Right ventricle myocardium superior (tissue), 1 donor: Measurements from ENCODE around the gene ST6GALNAC5. TPM values are rescaled to one million over a fixed set of nuclear protein-coding genes. Genes with fewer than 3 reads are reported as not detected.
"Not testable (repeated sequence)": the region's sequence is repeated elsewhere in the genome, so short reads cannot be mapped to it uniquely, and the experiment has no call there.

Experiments used
- ATAC-seq: fragments of 200-7000 bp; cut with Tn5 transposase; one replicate; pipeline ENCODE4 v1.9.1; 2020; ENCODE audit warnings: mild to moderate bottlenecking; ENCODE audit not compliant: poor library complexity
- DNase-seq: peaks from one replicate; pipeline ENCODE4 v3.0.0-alpha.2; 2020
- intact Hi-C: fragments of 100-400 bp; cut with DNase I; formaldehyde crosslinking; loops from one replicate; pipeline ENCODE4 v1.11.2; 2022
- long read RNA-seq: library from polyadenylated mRNA; unstranded; transcript quantifications from one replicate; pipeline ENCODE4 v2.0.0, GENCODE V29; 2021
- total RNA-seq: library from RNA; stranded (reverse); fragmentation: NEBNext Ultra II Directional; extraction: Animal tissue kit (Norgen Biotek cat#: 25700); gene quantifications from one replicate; pipeline ENCODE4 v1.2.1, GENCODE V29; 2021
- donor health status: DM: no; HTN: yes; CAD: no; lungs with severe emphysema.

Gene ST6GALNAC5
- 0.46 TPM for total RNA-seq
- long read RNA-seq, partial matches to known transcripts, result 0 of 1 reads
- long read RNA-seq, other reads (novel, unspliced or antisense), result 0 of 1 reads

DNA sequence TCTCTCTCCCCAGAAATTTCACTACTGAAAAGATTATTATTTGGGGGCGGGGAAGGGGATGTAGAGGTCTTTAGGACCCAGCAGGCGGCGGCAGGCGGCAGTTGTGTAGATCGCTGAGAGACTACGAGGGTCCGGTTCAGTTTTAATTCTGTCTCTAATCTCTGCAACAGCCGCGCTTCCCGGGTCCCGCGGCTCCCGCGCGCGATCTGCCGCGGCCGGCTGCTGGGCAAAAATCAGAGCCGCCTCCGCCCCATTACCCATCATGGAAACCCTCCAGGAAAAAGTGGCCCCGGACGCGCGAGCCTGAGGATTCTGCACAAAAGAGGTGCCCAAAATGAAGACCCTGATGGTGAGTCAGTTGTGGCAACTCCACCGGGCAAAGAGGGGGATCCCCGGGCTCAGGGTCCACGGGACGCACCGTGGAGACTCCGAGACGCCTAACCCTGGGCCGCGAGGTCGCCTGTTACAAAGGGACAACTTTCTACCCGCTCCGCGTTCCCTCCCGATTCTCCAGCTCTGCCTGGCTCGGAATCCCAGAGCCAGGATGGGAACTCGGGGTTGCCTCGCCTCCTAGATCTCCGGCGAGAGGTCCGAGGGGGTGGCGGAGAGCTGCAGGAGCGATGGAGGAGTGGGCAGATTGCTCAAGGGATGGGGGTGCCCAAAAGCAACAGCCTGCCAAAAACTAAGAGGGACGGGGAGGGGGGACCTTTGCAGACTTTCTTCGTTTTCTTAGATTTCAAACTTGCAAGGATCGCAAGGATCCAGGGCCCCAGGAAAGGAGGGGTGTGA is at the start of gene ST6GALNAC5:
Gene ST6GALNAC5, plus strand, starts transcription at position 139 of the 789 bp plus-strand sequence.
- intact Hi-C loops, result no loop called here
- ATAC-seq (peak; percentile 12), DNase-seq (no peak)

DNA sequence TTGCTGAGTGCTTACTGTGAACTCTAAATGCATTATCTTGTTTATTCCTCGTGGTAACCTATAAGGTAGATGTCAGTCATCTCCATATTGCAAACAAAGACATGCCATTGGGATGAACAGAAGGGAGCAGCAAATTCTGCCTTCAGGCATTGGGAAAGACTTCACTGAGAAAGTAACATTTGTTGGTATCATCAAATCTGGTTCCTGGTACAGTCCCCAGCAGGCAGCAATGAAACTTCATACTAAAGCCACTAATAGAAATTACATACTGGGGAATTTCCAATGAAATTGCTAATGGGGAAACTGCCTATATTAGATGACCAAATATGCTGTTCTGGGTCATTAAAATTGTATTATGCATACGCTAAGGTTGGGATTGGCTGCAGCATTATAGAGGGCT is 47.3 kb upstream of the ST6GALNAC5 start:
- intact Hi-C loops, result no loop called here
- ATAC-seq, result no peak

DNA sequence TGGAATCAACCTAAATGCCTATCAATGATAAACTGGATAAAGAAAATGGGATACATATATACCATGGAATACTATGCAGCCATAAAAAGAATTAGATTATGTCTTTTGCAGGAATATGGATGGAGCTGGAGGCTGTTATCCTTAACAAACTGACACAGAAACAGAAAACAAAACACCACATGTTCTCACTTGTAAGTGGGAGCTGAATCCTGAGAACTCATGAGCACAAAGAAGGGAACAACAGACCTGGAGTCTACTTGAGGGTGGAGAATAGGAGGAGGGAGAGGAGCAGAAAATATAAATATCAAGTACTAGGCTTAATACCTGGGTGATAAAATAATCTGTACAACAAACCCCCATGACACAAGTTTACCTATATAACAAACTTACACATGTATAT is 44.3 kb upstream of the ST6GALNAC5 start:
- ATAC-seq, intact Hi-C loops, DNase-seq: not testable (repeated sequence)

More for the DNA sequence above, 47.3 kb upstream of the ST6GALNAC5 start:
- no peak for DNase-seq

DNA sequence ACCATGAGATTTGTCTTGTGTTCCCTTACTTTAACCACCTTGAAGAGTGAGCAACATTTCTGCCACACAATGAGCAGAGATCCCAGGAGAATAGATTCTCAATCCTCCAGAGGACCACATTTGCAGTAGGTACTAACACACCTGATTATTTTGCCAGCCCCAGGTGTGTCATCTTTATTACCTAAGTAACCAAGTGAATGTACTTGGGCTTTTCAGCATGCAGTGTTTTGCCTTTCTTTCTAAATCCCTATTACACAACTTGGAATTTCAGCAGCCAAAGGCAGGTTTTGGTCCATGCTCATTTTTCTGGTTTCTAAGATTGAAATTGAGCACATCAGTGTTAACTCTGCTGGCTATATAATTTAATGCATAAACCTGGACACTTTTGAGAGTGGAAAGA is 43.2 kb upstream of the ST6GALNAC5 start:
- intact Hi-C loops, result no loop called here
- DNase-seq (no peak), ATAC-seq (no peak)

DNA sequence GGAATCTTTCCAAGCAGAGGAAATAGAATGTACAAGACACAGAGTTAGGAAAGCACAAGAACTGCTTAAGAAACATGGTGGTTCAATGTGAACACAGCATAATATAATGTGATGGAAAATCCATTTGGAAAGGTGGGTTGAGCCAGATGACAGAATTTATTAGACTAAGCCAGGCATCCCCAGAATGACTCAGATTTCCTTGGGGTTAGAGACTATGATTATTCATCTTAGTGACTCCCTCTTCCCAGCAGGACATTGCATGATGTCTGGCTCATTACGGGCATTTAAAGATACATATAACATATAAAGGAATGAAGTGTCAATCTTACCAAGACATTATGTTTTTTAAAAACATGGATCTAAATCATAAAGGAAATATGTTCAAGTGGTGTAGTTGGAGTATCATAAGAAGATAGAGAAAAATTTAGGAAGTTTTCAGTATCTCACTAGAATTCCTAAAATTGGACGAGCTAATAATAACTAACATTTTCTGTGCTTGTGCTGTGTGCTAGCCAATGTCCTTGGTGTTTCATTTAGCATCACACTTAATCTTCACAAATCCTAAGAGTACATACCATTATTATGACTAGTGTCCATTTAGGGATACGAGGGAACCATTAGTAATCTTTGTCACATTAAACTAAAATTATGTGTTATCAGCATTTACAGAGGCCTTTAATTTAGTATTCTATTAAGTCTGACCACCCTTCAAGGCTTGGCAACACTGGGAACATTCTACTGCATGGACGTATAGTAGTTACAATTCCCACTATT is 41.0 kb upstream of the ST6GALNAC5 start:
- intact Hi-C loops, result no loop called here
- ATAC-seq (no peak), DNase-seq (no peak)

DNA sequence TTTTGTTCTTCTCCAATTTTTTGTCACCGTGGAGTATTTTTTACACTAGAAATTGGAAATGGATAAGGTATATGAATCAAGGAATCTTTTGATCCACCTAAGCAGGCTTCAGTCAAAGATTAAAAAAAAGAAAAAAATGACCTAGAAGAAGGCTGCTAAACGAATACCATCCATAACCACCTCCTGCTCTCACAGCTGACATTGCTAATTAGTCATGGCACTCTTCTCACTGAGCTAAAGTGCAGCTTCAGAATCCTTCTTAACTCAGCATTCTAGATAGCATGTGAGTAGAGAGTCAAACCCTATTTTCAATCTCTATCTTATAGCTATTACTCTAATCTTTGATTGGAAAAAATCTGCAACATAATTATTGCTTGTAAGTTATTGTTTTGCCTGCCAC is 40.2 kb upstream of the ST6GALNAC5 start:
- no peak for ATAC-seq

DNA sequence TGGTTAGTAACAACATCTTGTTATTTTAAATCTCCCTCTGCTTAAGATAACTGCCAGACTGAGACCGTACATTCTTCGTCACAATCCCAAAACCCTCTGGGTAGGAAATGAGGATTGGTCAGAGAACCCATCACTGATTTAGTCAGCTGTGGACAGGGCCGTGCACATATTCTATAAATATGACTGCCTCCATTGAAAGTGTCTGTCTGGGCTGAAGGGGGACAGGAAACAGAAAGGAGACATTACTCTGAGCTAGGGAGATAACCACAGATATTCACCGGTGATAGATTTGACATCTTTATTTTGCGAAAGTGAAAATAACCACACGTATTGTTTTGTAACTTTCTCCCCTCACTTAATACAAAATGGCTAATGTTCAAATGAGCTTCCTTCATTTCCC is 36.9 kb upstream of the ST6GALNAC5 start:
- DNase-seq (no peak), ATAC-seq (no peak)
- intact Hi-C loops, result no loop called here

More for the DNA sequence above, 40.2 kb upstream of the ST6GALNAC5 start:
- intact Hi-C loops, result no loop called here
- no peak for DNase-seq

DNA sequence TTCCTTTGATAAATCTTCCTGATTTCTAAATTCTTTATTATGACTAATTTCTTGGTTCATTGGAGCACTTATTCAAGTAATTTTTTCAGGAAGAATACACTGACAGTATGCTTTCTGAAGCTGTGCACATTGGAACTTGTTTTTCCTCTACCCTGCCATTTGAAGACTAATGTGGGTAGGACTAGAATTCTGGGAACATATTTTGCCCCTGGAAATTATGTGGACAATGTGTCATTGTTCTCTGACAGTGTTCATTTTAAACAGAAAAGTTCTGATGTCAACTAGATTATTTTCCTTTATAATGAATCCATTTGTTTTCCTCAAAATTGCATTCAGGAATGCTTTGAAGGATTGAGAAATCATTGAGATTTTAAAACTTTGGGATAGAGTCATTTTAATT is 34.8 kb upstream of the ST6GALNAC5 start:
- intact Hi-C loops, result no loop called here
- ATAC-seq (no peak), DNase-seq (no peak)

DNA sequence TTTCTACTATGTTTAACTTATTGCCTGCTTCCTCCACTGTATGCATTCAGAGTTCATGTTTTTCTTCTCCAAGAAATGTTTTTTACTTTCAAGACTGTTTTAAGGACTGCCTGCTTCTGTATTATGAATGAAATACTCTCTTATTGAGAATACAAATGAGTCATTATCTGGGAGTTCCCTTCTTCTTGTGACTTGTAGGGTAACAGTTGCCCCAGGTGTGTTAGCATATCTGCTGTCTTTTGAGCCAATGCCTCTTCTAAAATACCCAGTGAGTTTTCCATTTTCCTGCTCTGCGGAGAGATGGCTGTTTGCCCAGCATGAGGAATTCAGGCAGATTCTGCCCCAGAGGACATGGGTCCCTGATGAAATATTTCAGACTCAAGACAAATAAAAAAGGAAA is 34.1 kb upstream of the ST6GALNAC5 start:
- intact Hi-C loops, result no loop called here
- ATAC-seq (no peak), DNase-seq (no peak)

DNA sequence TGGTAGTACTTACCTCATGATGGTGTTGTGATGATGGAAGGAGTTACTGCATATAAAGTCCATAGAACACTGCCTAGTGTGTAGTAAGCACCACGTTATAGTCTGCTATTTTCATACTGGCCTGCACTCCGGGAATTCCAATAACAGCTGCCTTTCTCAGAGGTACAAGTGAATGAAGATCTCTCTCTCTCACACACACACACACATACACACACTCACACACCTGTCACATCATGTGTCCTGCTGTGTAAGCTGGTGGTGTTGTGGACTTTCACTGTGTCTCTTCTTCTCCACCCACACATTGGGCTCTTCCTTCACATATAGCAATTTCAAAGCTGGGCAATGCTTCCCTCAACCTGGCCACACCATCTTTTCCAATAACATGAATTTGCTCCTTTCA is 33.4 kb upstream of the ST6GALNAC5 start:
- ATAC-seq, result no peak

DNA sequence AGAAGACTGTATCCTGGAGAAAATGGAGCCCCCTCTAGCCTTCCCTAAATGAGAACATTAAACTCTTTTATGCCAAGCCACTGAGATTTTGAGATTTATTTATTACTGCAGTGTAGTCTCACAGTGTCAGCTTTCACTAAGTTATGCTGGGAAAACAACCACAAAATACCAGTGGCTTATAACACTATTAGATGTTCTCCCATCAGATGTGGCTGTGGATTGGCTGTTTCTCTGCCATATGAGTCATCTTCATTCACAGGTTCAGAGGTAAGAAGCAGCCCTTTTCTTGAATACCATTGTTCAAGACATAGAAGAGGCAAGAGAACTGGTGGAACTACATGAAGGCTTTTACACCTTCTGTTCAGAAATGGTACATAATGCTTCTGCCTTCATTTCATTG is 32.1 kb upstream of the ST6GALNAC5 start:
- intact Hi-C loops, result no loop called here
- ATAC-seq (no peak), DNase-seq (no peak)

More for the DNA sequence above, 33.4 kb upstream of the ST6GALNAC5 start:
- intact Hi-C loops, result no loop called here
- DNase-seq, result no peak

DNA sequence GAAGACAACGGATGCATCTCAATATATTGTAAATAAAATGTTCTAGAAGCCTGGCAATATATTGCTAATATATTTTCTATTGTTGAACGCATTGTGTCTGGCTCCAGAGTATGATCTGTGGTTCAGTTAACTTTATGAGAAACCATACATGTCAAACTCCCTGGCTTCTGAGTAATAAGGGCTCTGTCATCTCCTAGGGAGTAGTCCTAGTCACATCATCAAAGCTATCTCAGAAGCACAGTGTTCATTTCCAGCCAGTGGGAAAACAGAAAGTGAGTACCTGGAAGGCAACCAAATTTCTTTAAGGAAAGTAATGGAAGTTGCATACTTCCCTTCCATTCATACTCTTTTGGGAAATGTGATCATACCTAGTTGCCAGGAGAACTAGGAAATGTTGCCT is 27.0 kb upstream of the ST6GALNAC5 start:
- DNase-seq (no peak), ATAC-seq (no peak)
- intact Hi-C loops, result no loop called here

DNA sequence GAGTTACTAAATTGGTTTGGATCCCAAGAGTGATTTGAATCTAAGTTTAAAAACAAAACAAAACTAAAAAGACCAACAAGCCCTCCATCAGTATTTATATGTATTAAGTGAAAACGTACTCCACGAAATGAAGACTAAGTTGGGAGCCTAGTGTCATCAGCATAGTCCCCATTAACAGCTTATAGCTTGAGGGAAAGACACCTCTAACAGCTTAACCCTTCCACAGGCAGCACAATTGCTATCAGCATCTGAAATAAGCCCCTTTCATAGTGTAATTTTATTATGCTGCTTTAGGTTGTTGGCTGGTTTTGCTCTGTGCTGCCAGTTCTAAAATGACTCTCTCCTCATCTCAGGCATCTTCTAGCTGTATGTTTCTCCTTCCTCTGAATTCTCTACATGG is 25.8 kb upstream of the ST6GALNAC5 start:
- intact Hi-C loops, result no loop called here
- DNase-seq (no peak), ATAC-seq (no peak)

DNA sequence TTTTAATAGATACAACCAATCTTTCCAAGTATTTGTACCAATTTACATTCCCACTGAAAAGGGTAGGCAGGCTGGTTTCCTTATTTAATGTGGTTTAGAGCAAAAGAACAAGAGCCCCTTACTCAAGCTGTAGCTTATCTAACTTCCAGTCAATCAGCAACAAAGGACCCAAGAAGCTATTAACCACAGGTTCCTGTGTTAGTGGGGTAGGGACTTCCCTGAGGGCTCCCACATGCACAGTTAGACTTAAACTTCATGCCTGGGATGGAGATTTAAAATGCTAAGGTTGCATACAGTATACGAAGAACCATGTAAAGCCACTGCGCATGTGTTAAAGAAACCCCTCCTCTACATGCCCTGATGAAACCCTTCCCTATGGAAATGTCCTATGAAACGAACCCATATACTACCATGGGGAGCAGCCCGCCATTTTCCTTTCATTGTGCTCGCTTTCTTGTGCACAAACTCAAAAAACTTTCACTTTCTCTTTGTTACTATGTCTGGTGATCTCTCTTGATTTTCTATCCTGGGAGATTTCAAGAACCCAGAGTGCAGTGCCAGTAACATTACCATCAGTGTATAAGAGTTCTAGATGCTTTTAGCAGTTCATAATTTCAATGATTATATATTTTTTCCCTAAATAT is 23.3 kb upstream of the ST6GALNAC5 start:
- intact Hi-C loops, result no loop called here
- ATAC-seq, result no peak
- no peak for DNase-seq

DNA sequence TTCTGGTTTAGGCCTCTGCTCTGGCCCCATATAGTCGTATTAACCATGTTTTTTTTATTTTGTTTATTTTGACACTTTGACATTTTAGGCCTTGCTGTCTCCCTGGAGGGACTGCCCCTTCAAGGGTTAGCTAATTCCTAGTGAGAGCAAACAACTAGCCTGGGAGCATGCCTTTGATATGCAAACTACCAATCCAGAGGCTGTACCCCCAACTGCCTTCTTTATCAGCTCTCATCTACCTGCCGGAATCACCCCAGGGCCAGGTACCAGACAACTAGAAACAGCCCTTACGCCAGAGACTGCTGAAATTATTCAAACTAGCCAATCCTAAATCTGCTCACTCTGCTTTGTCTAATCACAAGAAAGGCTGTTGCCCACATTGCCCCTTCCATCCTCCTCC is 13.0 kb upstream of the ST6GALNAC5 start:
- DNase-seq (no peak), ATAC-seq (no peak)
- intact Hi-C loops, result no loop called here

DNA sequence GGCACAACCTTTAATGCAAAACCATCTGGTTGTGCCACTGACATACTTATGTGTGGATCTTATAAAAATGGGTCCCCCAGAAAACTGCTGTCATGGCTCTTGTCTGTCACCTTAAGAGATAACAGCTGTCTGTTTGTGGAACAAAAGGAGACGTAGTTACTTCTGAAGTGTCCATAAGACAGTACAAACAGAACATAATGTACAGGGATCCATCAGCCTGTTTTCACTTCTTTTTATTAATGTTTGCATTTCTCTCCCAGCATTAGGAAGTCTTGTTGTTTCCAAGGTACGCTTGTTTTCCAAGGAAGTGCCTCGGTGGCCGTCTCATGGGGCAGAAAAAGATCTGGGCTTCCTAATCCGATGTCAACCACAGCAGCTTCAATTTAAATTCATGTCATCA is 11.2 kb upstream of the ST6GALNAC5 start:
- DNase-seq (no peak), ATAC-seq (no peak)
- intact Hi-C loops, result no loop called here

DNA sequence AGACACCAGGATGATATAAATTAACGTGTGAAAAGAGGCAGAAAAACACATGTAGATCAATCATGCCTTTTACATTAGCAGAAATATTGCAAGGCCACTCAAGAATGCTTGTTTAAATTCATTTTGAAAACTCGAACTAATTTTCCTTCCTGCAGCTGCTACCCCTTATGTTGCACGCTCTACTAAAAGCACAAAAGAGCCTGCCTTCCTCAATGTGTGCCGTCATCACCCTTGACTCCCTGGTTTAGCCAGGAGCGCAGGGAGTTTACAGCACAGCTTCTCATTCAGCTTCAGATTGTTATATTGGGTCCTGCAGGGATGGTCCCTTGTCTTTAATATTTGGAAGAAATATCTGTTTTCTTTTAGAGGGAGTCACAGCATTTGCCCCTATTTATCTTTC is 10.1 kb upstream of the ST6GALNAC5 start:
- intact Hi-C loops, result no loop called here
- ATAC-seq, result no peak
- DNase-seq, result no peak

DNA sequence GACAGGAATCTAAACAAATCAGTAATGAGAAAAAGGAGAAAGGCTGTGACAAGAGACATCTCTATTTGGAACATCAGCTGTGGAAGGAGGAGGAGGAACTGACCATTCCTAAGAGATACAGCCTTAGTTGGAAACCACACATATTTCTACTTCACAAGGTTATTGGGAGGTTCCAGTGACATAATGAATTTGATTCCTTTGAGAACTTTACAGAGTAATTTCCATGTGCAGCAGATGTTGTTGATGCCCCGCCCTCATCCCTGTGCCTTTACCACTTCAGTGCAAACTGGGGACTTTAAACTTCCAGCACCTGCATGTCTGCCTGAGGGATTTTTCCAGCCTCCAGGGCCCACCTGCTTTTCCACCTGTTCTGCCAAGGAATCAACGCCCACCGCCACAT is 9.3 kb upstream of the ST6GALNAC5 start:
- intact Hi-C loops, result no loop called here
- ATAC-seq, result no peak
- DNase-seq, result no peak

DNA sequence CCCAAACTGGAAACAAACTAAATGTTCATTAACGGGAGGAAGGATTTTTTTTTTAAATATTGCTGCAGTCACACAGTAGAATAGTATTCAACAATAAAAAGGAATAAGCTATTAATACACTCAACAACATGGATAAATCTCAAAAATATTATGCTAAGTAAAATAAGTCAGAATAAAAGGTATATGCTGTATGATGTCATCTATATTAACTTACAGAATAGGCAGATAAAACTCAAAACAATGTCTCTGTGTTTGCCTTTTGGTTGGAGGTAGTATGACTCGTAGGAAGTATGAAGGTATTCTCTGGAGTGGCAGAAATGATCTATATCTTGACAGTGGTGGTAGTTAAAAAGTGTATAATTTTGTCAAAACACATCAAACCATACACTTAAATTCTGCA is 6.1 kb upstream of the ST6GALNAC5 start:
- DNase-seq (no peak), ATAC-seq (no peak)
- intact Hi-C loops, result no loop called here

DNA sequence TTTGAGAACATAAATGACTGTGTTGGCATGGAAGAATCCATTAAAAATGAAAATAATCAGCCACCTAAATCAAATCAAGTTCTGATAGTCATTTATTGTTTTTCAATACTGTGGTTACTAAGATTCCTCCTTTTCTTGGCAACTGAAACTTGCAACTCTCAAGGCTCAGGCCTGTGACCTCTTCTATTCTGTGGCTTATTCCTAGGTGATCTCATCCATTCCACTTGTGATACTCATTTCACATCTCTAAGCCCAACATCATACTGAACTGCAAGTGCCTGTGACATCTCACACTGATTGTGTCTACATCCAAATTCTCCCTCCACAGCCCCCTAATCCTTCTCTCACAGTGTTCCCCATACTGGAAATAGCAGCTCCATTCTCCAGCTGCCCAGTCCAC is 4.8 kb upstream of the ST6GALNAC5 start:
- intact Hi-C loops, result no loop called here
- no peak for ATAC-seq
- no peak for DNase-seq
